ENCODE data around the gene YWHAG. TPM values are rescaled to one million over a fixed set of nuclear protein-coding genes. Genes with fewer than 3 reads are reported as not detected.

The YWHAG gene
- total and polyA plus RNA-seq, 9 of the 15 experiments (the other 6 are each of a cell fraction or from before 2014, with no cell fraction given), result 30.4 to 246 (median 94.5) TPM

GRCh38 chr7:76380623-76380966, 21.8 kb upstream of the YWHAG start (continued):
- TF ChIP-seq AFF1 (IDR thresholded peaks at IDR 0.05; ENCODE audit: low read depth in 1 of 2, partially characterized antibody in 2 of 2) (no peak), HCFC1 (IDR thresholded peaks at IDR 0.05; ENCODE audit: low read depth, low read length) (no peak), ZMIZ1 (IDR thresholded peaks at IDR 0.05; ENCODE audit: low read depth in 2 of 2, low read length in 2 of 2) (no peak), GATA2 (CRISPR knock-in tag; IDR thresholded peaks at IDR 0.05) (0 out of 2 replicates have a peak, but pooled peaks have one; percentile 2), GMEB1 (CRISPR knock-in tag; IDR thresholded peaks at IDR 0.05) (no peak), MBD2 (IDR thresholded peaks at IDR 0.05; ENCODE audit: borderline replicate concordance, low read depth) (no peak), PTBP1 (IDR thresholded peaks at IDR 0.05; ENCODE audit: low read depth, low read length) (no peak), CEBPZ (IDR thresholded peaks at IDR 0.05; ENCODE audit: borderline replicate concordance, low read depth, low read length) (no peak), CC2D1A (IDR thresholded peaks at IDR 0.05) (no peak), NFE2L1 (tag; IDR thresholded peaks at IDR 0.05; ENCODE audit: borderline replicate concordance, low read depth) (no peak), FOS (IDR thresholded peaks at IDR 0.05; ENCODE audit: extremely low read depth, insufficient read length) (no peak), ZNF785 (CRISPR knock-in tag; IDR thresholded peaks at IDR 0.05) (no peak), ZNF175 (CRISPR knock-in tag; IDR thresholded peaks at IDR 0.05; ENCODE audit: low read depth) (peak; percentile 12; the same call in 1 of the 2 replicates), ZC3H11A (IDR thresholded peaks at IDR 0.05; ENCODE audit: low read depth, low read length) (no peak)
